Large intestine (tissue), 1 donor: ENCODE data around the gene SPDYE2B. TPM values are rescaled to one million over a fixed set of nuclear protein-coding genes. Genes with fewer than 3 reads are reported as not detected.

Source experiments
- polyA plus RNA-seq: library from polyadenylated mRNA; unstranded; fragments of 120-200 nt; gene quantifications from one replicate; pipeline ENCODE4 v1.2.1, GENCODE V29; 2013

SPDYE2B gene
- polyA plus RNA-seq, 1 donor = 1.0 TPM

Other genes with a start within 250 kb of the SPDYE2B start
- gene ORAI2, start 216.7 kb upstream of the SPDYE2B start, polyA plus RNA-seq = 9.9 TPM
- gene ALKBH4, start 185.5 kb upstream of the SPDYE2B start, polyA plus RNA-seq = 10.5 TPM
- gene LRWD1, start 185.3 kb upstream of the SPDYE2B start, polyA plus RNA-seq = 11.2 TPM
- gene POLR2J, start 171.4 kb upstream of the SPDYE2B start, polyA plus RNA-seq = 50.7 TPM
- 14.2 TPM for gene RASA4B, start 132.5 kb upstream of the SPDYE2B start, polyA plus RNA-seq
- 17.0 TPM for gene UPK3BL2, start 106.6 kb upstream of the SPDYE2B start, polyA plus RNA-seq
- gene SPDYE2, start 99.1 kb upstream of the SPDYE2B start, polyA plus RNA-seq = 3.2 TPM
- gene POLR2J3, start 77.7 kb upstream of the SPDYE2B start, polyA plus RNA-seq = 40.4 TPM
- 30.1 TPM for gene RASA4, start 33.6 kb upstream of the SPDYE2B start, polyA plus RNA-seq
- 33.0 TPM for gene UPK3BL1, start 7.5 kb upstream of the SPDYE2B start, polyA plus RNA-seq
- 4.4 TPM for gene POLR2J2, start 21.3 kb downstream of the SPDYE2B start, polyA plus RNA-seq
- gene FAM185A, start 98.7 kb downstream of the SPDYE2B start, polyA plus RNA-seq = 7.4 TPM